HG02870 (cell line): ENCODE data around the gene LGR6.
A peak's percentile ranks its signal among the peaks of the same experiment; 100 is the strongest.
"Not testable (repeated sequence)": the region's sequence is repeated elsewhere in the genome, so short reads cannot be mapped to it uniquely, and the experiment has no call there.

ENCODE experiments used
- ATAC-seq: cut with Tn5 transposase; IDR thresholded peaks from one replicate; pipeline ENCODE4 v1.9.1; 2021; ENCODE audit warnings: mild to moderate bottlenecking, moderate library complexity; ENCODE audit not compliant: unreplicated experiment

The LGR6 gene

GRCh38 chr1:202159534-202160371 lies 33.8 kb upstream of the LGR6 start:
- ATAC-seq: no peak

- ATAC-seq: peak; percentile 30
These were observed 33.1 kb upstream of the LGR6 start, which contains the start of gene PTPN7 for GRCh38 chr1:202160377-202160940. TSS of gene PTPN7 (minus strand) at chr1:202160602. CDS start at chr1:202159402, 1,200 bp downstream.

- ATAC-seq: no peak
These were observed 32.2 kb upstream of the LGR6 start for GRCh38 chr1:202161151-202162046.

- ATAC-seq: no peak
These were observed 31.6 kb upstream of the LGR6 start for GRCh38 chr1:202162047-202162417.

- no peak for ATAC-seq
These were observed 30.9 kb upstream of the LGR6 start for GRCh38 chr1:202162418-202163280.

- ATAC-seq: no peak
These were observed 30.0 kb upstream of the LGR6 start for GRCh38 chr1:202163281-202164270.

GRCh38 chr1:202164271-202165037 lies 29.1 kb upstream of the LGR6 start:
- ATAC-seq: no peak

- ATAC-seq: no peak
These were observed 28.2 kb upstream of the LGR6 start for GRCh38 chr1:202165267-202165941.

GRCh38 chr1:202165942-202166843 lies 27.4 kb upstream of the LGR6 start:
- no peak for ATAC-seq

GRCh38 chr1:202167054-202167453 lies 26.5 kb upstream of the LGR6 start:
- ATAC-seq: not testable (repeated sequence)

- ATAC-seq: no peak
These were observed 25.7 kb upstream of the LGR6 start for GRCh38 chr1:202167708-202168415.

GRCh38 chr1:202168861-202169260 lies 24.7 kb upstream of the LGR6 start:
- no peak for ATAC-seq

GRCh38 chr1:202170726-202171125 lies 22.9 kb upstream of the LGR6 start:
- no peak for ATAC-seq

- no peak for ATAC-seq
These were observed 22.1 kb upstream of the LGR6 start for GRCh38 chr1:202171292-202172014.

GRCh38 chr1:202172015-202172355 lies 21.6 kb upstream of the LGR6 start:
- ATAC-seq: no peak

- ATAC-seq: no peak
These were observed 19.6 kb upstream of the LGR6 start for GRCh38 chr1:202173993-202174392.
